ENCODE results near the gene FOXI1. TPM values are rescaled to one million over a fixed set of nuclear protein-coding genes. Genes with fewer than 3 reads are reported as not detected.
"Not testable (repeated sequence)": the region's sequence is repeated elsewhere in the genome, so short reads cannot be mapped to it uniquely, and the experiment has no call there.

FOXI1 gene
- total RNA-seq, 1 donor from 2014 or later: 0.48 TPM

DNA sequence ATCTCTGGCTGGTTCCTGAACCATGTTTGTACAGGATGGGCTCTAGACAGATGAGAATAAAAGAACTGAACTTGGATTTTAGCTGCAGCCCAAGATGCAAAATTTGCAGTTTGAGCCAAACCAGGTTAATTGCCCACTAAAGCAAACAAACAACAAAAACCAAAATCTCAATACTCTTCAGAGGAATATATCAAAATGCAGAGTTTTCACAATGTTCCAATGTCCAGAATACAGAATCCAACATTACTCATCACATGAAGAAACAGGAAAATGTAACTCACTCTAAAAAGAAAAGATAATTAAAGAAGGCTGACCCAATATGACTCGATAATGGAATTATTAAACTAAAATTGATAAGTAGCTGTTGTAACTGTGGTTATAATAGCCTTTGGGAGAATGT lies 20.4 kb downstream of the FOXI1 start:
- DNase-seq (ENCODE audit: low spot score): no peak

DNA sequence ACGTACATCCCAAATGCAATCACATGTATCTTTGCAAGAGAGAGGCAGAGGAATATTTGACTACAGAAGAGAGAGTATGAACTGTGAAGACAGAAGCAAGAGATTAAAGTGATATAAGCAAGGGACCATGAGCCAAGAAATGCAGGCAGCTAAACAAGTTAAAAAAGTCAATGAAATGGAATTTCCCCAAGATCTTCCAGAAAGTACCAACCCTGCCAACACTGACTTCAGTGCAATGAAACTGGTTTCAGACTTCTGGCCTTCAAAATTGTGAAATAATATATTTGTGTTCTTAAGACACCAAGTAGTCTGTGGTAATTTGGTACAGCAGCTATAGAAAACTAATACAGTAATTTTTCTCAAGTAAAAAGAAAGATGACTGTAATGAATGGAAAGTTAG lies 20.9 kb downstream of the FOXI1 start:
- no peak for DNase-seq (ENCODE audit: low spot score)

DNA sequence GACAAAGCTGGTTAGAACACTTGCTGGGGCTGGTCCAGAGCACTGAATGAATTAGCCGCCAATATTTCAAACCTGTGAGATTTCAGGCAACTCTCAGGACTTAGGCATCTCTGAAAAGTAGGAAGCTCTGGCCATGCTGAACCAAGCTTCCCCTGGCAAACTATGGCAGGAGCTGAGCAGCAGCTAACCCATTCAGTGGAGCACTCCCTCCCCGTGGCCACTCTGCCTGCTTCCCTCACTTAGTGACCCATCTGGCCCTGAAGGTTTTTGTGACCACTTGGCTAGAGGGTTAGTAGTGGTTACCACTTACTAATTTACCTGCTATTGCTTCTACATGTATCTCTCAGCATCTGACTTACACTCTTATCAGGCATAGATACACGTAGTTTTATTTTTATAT lies 25.5 kb downstream of the FOXI1 start:
- DNase-seq (ENCODE audit: low spot score): no peak

DNA sequence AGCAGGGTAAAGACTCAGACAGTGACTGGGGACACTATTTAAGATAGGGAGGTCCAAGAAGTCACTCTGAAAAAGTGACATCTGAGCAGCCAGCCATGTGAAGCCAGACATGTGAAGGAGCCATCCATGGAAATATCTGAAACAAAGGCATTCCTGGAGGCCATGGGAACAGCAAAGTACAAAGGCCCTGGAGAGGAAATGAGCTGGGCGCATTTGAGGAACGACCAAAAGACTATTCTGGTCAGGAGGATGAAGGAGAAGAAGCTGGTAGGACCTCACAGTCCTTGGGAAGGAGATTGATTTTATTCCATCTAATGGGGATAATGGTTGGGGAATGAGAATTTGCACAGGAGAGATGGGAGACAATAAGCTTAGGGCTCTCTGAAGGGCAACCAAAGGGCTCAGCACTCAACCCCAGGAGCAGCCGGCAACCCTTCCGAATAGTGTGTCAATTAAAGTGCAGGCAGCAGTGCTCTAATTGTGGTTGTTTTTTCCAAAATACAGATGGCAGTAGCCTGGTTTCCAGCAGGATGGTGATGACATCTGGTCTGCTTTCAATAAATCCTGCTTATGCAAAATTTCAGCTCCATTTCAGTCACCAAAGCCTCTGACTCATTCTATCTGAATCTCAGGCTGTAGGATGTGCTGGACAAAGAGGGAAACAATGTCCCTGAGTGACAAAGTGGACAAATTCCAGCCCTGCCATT lies 26.7 kb downstream of the FOXI1 start:
- peak; percentile 76 for DNase-seq (ENCODE audit: low spot score)

DNA sequence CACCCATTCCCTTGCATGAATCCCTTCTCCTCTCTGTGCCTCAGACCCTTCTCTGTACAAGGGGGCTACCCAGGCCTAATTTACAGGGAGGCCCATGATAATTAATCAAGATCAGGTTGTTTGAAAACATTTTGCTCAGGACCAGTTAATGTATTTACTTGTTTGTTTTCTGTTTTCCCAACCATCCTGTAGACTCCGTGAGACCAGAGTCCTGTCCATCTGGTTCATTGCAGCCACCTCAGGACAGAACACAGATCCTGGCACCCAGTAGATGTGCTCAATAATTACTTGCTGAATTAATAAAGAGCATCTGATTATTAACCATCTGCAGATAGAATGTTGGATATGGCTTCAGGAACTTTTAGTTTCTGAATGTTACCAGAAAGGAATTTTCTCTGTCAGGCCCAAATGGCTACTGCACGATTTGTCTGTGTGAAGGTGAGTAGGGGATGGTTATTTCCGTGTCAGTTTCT lies 27.3 kb downstream of the FOXI1 start:
- no peak for DNase-seq (ENCODE audit: low spot score)

DNA sequence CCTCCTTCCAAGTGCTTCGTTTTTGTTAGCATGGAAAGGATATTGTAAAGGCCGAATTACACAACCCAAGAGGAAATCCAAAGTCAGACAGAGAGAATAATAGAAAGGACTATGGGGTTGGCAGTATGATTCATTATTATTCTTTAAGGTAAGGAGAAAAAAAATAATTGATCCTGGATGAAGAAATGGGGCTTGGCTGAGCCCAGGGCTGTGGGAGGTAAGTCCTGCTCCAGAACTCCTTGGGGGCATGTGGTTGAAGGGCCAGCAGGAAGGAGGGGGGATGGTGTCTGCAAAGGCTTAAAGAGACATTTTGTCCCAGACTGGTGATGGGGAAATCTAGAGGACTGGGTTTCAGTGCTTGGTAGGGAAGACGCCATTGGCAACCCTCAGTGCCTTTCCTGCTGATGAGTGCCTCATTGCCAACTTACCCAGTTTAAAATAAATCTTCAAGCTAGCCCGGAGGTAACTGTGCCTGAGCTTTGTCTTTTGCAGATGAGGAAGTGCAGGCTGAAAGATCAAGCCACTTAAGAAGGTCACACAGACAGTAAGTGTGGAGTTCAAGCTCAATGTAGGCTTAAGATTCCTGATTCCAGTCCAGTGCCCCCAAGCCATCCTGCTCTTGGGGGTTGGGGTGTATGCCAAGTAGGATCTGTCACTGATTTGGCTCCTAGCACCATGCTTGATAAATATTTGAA lies 30.2 kb downstream of the FOXI1 start:
- DNase-seq (ENCODE audit: low spot score): no peak

DNA sequence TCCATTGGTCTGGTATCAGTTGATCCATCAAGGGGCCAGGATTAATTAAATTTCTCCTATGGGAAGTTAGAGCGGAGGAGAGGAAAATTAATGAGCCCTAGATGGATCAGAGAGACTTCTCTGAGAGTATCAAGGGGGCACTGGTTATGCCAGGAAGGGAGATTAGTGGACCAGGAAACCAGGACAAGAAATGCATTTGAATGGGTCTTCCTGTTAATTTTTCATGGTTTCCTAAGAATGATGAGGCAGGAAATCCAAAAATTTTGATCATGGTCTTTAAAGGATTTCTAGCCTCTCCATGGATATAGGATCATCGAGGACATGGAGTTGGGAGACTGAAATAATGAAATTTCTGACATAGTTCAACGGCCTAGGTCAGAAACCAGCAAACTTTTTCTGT lies 30.8 kb downstream of the FOXI1 start:
- no peak for DNase-seq (ENCODE audit: low spot score)

DNA sequence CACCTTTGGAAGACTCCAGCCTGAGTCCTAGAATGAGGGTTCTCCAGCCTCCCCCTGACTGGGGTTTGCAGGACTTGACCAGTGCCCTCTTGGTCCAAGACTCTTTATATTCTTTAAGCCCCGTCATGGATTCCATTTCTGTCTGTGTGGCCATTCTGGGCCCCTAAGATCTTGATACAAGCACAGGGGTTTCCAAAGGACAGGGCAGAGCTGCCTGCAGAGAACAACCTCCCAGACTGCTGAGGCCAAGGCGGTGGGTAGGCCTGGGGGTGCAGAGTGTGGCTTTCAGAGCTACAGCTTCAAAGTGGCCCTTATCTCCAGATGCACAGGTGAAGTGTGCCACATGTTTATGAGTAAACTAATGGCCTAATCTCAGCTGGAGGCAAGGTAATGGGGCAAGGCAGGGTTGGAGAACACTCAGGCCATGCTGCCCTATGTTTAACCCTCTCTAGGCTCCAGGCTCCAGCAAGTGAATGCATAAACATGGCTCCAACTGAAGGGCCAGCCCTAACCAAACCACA lies 32.1 kb downstream of the FOXI1 start:
- no peak for DNase-seq (ENCODE audit: low spot score)

DNA sequence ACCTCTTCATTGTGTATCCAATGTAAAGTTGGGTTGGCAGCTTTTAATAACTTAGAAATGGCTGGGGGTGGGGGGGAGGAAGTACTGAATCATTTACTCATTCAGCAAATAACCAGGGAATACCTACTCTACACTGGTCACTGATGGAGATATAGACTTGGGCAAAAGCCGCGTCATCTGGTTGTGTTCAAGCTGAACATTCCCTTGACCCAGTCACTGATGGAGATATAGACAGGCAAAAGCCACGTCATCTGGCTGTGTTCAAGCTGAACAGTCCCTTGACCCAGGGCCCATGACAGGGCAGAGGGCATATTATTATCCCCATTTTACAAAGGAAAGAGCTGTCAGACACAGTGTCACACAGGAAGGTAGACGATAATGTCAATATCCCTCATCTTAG lies 32.6 kb downstream of the FOXI1 start:
- DNase-seq (ENCODE audit: low spot score): no peak

DNA sequence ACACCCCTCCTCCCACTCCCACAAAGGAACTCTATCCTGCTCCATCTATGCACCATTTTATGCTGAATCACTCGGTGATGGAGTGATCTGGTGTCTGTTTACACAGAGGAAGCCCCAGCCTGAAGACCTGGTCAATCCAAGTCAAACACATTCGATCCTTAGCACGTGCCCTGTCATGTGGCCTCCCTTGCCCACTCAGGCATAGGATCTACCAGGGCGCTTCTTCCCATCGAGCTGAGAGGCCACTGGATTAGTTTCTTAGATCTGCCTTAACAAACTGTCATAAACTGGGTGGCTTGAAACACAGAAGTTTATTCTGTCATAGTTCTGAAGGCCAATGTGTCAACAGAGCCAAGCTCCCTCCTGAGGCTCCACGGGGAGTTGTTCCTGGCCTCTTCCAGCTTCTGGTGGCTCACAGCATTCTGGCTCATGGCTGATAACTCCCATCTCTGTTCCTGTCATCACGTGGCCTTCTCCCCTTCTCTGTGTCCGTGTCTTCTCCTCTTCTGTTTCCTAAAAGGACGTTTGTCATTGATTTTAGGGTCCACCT lies 34.2 kb downstream of the FOXI1 start:
- no peak for DNase-seq (ENCODE audit: low spot score)

DNA sequence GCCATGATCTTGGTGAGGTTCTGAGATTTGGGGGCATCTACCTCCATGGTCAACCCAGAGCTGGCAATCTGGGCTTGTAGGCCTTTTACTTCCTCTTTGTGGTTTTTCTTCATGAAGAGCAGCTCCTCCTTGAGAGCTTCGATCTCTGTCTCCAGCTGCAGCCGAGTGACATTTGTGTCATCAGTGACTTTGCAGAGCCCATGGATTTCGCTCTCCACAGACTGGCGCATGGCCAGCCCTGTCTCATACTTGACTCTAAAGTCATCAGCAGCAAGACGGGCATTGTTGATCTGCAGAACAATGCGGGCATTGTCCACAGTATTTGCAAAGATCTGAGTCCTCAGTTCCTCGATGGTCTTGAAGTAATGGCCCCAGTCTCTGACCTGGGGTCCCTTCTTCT lies 35.5 kb downstream of the FOXI1 start:
- DNase-seq (ENCODE audit: low spot score): not testable (repeated sequence)

DNA sequence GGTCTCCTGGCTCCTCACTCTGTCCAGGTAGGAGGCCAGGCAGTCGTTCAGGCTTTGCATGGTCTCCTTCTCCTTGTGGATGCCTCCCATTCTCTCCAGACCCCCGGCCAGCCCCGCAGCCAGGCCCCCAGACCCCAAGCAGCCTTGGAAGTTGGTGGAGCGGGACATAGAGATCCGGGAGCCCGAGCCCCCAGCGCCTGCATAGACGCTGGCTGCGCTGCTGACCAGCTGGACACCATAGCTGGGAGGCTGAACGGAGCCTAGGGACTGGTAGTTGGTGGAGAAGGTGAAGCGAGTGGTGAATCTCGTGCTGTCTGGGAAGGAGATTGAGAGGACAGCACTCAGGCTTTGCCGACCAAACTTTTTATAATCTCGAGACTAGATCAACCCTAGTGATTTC lies 35.9 kb downstream of the FOXI1 start:
- no peak for DNase-seq (ENCODE audit: low spot score)

DNA sequence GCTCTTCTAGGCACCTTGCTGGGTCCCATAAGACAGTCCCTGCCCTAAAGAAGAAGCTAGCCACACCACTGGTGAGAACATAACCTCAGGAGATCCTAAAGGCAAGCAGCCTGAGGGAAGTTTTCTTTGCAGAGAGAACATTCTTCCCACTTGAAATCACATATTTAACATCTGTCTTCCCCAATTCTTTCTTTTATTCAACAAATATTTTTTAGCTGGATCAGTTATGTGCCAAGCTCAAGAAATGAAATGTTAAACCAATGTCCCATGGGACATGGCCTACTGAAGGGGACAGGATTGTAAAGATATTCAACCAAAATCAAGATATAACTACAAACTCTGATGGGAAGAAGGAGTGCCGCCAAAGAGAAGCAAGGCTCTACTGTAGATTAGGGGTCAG lies 36.5 kb downstream of the FOXI1 start:
- DNase-seq (ENCODE audit: low spot score): no peak

DNA sequence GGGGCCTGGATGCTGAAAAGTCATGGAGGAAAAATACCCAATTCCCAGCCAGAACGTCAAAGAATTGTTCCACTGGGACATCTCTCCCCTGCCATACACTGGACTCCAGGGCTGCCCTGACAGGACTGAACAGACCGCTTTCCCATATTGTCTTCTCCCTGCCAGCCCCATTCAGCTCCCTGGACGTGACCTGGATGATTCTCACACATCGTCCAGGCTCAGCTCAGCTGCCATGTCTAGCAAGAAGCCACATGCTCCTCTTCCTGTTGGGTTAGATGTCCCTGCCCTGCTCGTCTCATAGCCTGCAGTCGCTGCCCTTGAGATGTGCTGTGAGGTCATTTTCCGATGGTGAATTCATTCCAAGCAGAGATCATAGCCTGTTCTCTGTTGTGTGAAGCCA lies 37.4 kb downstream of the FOXI1 start:
- no peak for DNase-seq (ENCODE audit: low spot score)

DNA sequence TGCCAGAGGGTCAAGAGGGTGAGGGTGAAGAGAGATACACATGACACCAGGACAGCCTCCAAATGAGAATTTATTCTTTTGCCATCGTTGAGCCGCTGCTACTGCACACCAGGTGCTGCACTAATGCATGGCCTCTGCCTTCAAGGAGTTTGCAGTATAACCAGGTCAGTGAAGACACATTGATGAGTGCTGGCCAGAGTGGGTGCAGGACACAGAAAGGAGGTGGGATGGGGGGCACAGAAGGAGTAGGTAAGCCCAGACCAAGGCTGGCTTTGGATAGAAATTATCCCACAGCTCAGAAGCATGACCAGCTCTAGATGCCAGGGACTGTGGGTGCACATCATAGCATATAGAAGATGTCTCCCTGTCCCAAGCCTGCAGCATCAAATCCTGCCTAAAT lies 38.0 kb downstream of the FOXI1 start:
- DNase-seq (ENCODE audit: low spot score): no peak

DNA sequence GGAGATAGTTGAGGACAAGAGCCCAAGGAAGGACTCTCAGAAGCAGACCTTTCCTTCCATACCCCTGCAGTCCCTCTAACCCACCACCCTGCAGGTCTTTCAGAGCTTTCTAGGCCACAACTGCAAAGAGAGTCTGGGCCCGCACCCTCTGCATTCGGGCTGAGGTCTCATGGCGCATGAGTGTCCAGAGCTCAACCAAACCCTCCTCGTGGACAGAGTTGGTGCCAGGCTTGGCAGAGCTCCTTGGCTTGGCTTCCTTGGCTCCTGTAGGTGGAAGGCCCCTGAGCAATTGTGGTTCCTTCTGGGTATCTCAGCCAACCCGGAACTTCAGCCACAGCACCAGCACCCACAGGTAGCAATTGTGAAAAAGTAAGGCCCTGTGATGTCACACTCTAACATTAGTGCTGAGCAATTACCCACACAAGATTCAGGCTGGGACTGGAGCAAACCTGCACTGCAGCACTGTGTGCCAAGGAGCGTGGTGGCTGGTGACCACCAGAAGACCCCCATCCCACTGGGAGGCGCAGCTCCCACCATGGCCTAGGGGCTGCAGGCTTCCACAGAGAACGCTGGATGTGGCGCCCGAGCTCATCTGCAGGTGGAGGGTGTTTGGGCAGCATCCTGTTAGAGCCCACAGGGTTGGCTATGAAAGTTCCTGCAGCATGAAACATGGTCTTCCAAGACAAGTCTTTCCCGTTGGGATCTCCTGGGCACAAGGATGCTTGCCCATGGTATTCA lies 38.8 kb downstream of the FOXI1 start:
- DNase-seq (ENCODE audit: low spot score): no peak

DNA sequence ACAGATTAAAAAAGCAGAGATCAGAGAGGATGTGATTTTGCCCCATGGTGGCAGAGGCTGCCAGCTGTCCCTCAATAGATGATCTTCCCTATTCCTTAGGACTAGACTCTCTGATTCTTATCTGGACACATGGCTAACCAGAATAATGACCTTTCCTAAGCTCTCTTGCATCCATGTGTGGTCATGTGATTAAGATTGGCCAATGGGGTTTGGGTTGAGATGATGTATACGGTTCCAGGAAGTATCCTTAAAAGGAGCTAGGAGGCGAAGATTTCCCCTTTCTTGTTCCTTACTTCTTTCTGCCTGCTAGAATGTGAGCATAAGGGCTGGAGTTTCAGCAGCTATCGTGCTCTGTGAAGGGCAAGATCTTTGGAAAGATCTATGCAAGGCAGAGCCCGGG lies 39.8 kb downstream of the FOXI1 start:
- DNase-seq (ENCODE audit: low spot score): no peak

DNA sequence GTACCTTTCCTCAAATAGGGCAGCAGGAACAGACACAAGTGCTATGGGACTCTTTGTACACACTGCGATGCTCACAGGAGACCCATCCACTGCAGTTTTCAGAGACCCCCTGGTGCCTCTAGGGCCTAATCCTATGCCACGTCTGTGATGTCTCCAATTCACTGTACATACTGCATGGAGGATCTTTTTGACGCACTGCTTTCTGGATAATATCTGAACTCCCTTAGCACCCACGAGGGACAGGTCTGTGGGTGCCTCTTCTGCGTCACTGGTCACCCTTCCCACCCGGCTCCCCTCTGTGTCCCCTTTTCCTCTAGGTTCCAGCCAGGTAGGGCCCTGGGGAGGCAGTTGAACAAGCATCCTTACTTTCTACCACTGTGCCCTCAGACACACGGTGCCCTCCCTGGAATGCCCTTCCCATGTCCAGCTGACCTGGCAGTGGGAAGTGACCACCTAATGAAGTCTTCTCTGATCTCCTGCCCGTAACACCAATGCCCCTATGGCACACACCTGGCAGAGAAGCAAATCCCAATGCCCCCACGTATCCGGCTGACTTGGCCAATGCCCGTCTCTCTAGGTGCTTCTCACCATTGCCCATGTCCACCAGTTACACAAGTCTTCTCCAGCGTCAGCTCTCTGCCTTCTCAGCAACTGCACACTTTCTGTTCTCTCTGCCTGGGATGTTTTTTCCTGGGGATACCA lies 41.5 kb downstream of the FOXI1 start:
- no peak for DNase-seq (ENCODE audit: low spot score)

DNA sequence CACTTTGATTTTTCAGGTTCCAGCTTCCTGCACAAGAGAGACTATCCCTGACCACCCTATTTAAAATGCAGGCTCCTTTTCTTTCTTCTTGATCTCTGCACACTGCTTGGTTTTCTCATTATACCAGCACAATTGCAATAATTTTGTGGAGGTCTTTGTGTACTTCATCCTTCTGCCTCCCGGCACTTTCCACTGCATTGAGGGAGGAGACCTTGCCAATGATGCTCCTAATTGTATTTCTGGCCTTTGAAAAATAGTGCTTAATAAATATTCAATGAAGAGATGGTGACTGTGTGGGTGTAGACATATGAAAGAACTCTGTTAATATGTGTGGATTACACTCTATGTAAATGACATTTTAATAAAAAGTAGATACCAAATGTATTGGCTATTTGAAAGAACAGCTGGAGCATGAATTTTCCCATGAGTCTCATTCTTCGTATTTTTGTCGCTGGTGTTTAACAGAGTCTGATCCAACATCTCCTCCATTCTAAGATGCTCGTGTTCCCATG lies 42.1 kb downstream of the FOXI1 start:
- no peak for DNase-seq (ENCODE audit: low spot score)

DNA sequence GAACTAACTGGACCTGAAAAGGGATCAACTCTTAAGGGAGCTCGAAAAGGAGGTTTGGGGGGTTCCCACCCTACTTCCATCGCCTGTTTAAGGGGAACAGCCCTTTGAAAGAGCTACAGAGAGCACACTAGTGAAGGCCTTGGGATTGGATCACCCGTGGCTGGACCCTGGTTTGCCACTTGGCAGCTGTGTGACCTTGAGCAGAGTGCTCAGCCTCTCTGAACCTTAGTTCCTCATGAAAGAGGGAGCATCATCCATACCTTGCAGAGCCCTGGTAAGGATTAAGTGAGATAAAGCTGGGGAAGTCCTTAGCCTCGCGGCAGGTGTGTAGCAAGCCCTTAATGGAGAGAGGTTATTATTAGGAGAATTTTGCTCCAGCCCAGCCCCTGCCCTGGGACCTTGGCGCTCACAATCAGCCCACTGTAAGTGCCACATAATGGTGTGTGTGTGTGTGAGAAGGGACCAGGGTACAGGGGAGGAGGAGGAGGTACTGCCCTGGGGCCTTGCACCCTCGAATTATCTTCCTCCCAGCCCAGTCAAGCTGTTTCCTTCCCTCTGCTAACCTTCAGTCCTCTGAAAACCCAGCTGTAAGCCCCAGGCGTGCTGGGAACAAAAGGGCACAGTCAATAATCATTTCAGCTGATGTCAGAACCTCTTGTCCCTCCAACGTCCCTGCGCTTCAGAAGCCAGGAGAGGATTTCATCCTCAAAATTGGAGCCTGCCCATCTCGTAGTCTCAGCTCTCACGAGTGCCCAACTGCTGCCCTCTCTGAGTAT lies 42.9 kb downstream of the FOXI1 start:
- no peak for DNase-seq (ENCODE audit: low spot score)

DNA sequence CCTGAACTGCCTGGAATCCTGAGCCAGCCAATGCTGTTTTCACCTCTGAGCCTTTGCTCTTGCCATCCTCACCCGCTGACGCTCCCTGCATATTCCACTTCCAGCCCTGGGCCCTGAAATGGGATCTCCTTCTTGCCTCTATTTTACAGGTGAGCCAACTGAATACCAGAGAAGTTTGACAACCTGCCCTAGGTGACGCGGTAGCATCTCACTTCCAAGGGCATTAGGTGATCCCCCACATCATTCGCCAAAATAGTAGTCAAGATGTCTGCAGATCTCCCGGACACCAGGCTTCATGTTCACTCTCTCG lies 43.5 kb downstream of the FOXI1 start:
- no peak for DNase-seq (ENCODE audit: low spot score)
